NB4 (cell line): Measurements from ENCODE around the gene UHRF1.

Experiments
- MYC ChIP-seq: IDR thresholded peaks from 2 replicates; pipeline ENCODE4 v1.6.1; 2011; ENCODE audit warnings: low read depth, low read length
- POLR2A ChIP-seq: IDR thresholded peaks from 2 replicates; pipeline ENCODE4 v1.6.1; 2011; ENCODE audit warnings: mild to moderate bottlenecking; ENCODE audit not compliant: insufficient read length; ENCODE audit errors: extremely low read depth
- TF ChIP-seq, protein P1 (sequence below): IDR thresholded peaks from one replicate; pipeline ENCODE4 v1.5.1; 2012; ENCODE audit warnings: low read depth, low read length

DNA sequence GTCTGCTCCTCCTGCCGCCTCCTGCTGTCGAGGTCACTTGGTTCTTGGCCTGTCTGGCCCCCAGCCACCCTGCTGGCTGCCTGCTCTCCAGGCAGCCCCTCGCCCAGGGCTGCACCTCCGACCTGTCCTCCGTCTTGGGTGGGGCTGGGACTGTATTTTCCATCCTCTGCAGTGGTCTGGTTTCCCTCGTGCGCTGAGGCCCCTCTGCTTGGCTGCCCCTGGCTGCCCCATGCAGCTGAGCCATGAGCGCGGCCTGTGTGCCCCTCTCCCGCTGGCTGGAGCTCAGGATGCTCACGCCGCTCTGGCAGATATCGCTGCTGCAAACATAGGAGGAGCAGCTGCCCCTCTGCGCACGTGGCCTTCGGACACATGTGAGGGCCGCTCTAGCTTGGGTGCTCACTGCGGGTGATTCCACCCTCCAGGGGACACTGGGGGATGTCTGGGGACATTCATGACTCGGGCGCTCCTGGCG lies 14.0 kb downstream of the UHRF1 start:
- TF ChIP-seq POLR2A, result no peak
- TF ChIP-seq, protein P1, sequence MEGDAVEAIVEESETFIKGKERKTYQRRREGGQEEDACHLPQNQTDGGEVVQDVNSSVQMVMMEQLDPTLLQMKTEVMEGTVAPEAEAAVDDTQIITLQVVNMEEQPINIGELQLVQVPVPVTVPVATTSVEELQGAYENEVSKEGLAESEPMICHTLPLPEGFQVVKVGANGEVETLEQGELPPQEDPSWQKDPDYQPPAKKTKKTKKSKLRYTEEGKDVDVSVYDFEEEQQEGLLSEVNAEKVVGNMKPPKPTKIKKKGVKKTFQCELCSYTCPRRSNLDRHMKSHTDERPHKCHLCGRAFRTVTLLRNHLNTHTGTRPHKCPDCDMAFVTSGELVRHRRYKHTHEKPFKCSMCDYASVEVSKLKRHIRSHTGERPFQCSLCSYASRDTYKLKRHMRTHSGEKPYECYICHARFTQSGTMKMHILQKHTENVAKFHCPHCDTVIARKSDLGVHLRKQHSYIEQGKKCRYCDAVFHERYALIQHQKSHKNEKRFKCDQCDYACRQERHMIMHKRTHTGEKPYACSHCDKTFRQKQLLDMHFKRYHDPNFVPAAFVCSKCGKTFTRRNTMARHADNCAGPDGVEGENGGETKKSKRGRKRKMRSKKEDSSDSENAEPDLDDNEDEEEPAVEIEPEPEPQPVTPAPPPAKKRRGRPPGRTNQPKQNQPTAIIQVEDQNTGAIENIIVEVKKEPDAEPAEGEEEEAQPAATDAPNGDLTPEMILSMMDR, result no peak
- TF ChIP-seq MYC, result no peak
